Lower lobe of right lung (tissue), 2 donors: ENCODE results near the gene OLR1. TPM values are rescaled to one million over a fixed set of nuclear protein-coding genes. Genes with fewer than 3 reads are reported as not detected.

Experiments used
- ATAC-seq, 2 donors: fragments of 200-7000 bp; cut with Tn5 transposase; one replicate each; pipeline ENCODE4 v1.9.1; 2020 to 2022; ENCODE audit warnings: mild to moderate bottlenecking in 2 of 2, moderate library complexity in 2 of 2
- DNase-seq: peaks from one replicate; pipeline ENCODE4 v3.0.0-alpha.2; 2020
- H3K27ac ChIP-seq: fragments of 200-600 bp; one replicate; pipeline ENCODE4 v1.8.0; 2022
- H3K27me3 ChIP-seq: fragments of 200-600 bp; one replicate; pipeline ENCODE4 v1.8.0; 2022; ENCODE audit warnings: low read depth
- H3K36me3 ChIP-seq: fragments of 200-600 bp; one replicate; pipeline ENCODE4 v1.8.0; 2022; ENCODE audit warnings: mild to moderate bottlenecking
- H3K4me1 ChIP-seq: fragments of 200-600 bp; one replicate; pipeline ENCODE4 v1.8.0; 2022
- H3K4me3 ChIP-seq: fragments of 200-600 bp; one replicate; pipeline ENCODE4 v1.8.0; 2022; ENCODE audit warnings: mild to moderate bottlenecking
- H3K9me3 ChIP-seq: fragments of 200-600 bp; one replicate; pipeline ENCODE4 v1.8.0; 2022
- intact Hi-C: fragments of 100-400 bp; cut with DNase I; formaldehyde crosslinking; loops from one replicate; pipeline ENCODE4 v1.11.0; 2022
- total RNA-seq: library from RNA; stranded (reverse); fragmentation: NEBNext Ultra II Directional; extraction: Animal tissue kit (Norgen Biotek cat#: 25700); gene quantifications from one replicate; pipeline ENCODE4 v1.2.1, GENCODE V29; 2021
- TF ChIP-seq, protein P1 (sequence below): fragments of 200-600 bp; IDR thresholded peaks from one replicate; pipeline ENCODE4 v1.8.0; 2022; ENCODE audit warnings: antibody characterized with exemption, mild to moderate bottlenecking
- donor health status: DM: no; HTN: yes; CAD: no; lungs with severe emphysema.

The OLR1 gene
- total RNA-seq, 1 donor from 2014 or later: 172 TPM

DNA sequence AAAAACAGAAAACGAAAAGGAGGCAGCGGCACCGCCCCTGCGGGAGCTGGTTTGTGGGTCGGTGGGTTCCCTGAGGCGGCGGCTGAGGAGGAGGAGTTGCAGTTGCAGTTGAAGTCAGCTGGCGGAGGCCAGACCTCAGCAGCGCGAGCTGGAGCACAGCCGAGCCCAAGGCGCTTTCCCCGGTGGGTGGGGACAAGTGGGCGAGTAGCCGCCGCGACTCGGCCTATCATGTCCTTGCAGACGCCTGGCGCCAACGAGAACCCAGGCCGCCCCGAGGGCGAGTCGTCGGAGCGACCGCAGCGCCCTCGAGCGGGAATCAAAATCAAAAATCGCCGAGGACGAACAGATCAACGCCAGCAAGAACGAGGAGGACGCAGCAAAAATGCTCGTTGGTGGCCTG lies 60.5 kb downstream of the OLR1 start:
- TF ChIP-seq, protein P1, sequence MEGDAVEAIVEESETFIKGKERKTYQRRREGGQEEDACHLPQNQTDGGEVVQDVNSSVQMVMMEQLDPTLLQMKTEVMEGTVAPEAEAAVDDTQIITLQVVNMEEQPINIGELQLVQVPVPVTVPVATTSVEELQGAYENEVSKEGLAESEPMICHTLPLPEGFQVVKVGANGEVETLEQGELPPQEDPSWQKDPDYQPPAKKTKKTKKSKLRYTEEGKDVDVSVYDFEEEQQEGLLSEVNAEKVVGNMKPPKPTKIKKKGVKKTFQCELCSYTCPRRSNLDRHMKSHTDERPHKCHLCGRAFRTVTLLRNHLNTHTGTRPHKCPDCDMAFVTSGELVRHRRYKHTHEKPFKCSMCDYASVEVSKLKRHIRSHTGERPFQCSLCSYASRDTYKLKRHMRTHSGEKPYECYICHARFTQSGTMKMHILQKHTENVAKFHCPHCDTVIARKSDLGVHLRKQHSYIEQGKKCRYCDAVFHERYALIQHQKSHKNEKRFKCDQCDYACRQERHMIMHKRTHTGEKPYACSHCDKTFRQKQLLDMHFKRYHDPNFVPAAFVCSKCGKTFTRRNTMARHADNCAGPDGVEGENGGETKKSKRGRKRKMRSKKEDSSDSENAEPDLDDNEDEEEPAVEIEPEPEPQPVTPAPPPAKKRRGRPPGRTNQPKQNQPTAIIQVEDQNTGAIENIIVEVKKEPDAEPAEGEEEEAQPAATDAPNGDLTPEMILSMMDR: no peak
- DNase-seq (no peak), ATAC-seq (no peak)
- Histone ChIP-seq H3K27me3 (no peaks in the 10 kb centered on the region), H3K27ac (no peak overlapping the region), H3K4me1 (no peaks in the 10 kb centered on the region), H3K36me3 (no peaks in the 10 kb centered on the region), H3K4me3 (no peak overlapping the region), H3K9me3 (no peaks in the 10 kb centered on the region)
- intact Hi-C loops: no loop called here

DNA sequence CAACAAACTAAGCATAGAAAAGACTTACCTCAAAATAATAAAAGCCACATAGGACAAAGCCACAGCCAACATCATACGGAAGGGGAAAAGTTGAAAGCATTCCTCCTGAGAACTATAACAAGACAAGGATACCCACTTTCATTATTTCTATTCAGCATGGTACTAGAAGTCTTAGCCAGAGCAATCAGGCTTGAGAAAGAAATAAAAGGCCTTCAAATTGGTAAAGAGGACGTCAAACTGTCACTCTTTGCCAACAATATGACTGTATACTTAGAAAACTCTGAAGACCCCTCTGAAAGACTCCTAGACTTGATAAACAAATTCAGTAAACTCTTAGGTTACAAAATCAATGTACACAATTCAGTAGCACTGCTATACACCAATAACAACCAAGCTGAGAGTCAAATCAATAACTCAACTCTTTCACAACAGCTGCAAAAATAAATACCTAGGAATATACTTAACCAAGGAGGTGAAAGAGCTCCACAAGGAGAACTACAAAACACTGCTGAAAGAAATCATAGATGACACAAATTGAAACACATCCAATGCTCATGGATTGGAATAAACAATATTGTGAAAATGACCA lies 61.6 kb downstream of the OLR1 start:
- TF ChIP-seq, protein P1: no peak
- no peaks in the 10 kb centered on the region for H3K36me3 ChIP-seq
- no peaks in the 10 kb centered on the region for H3K27me3 ChIP-seq
- no peak for ATAC-seq
- intact Hi-C loops: no loop called here
- H3K4me1 ChIP-seq: no peaks in the 10 kb centered on the region
- H3K27ac ChIP-seq: no peak overlapping the region
- no peak for DNase-seq
- H3K9me3 ChIP-seq: no peaks in the 10 kb centered on the region
- H3K4me3 ChIP-seq: no peak overlapping the region

Other genes with a start within 250 kb of the OLR1 start
- gene CLEC2A, start 239.8 kb downstream of the OLR1 start, total RNA-seq: not detected
- gene CLEC12A, start 200.7 kb downstream of the OLR1 start, total RNA-seq: 88.3 TPM
- 0.95 TPM for gene CLEC1B, start 173.0 kb downstream of the OLR1 start, total RNA-seq
- 1.7 TPM for gene CLEC12B, start 161.5 kb downstream of the OLR1 start, total RNA-seq
- gene CLEC9A, start 141.4 kb downstream of the OLR1 start, total RNA-seq: 0.30 TPM
- 9.7 TPM for gene CLEC1A, start 73.1 kb downstream of the OLR1 start, total RNA-seq
- 79.5 TPM for gene CLEC7A, start 41.9 kb downstream of the OLR1 start, total RNA-seq
- gene TMEM52B, start 6.9 kb upstream of the OLR1 start, total RNA-seq: 3.6 TPM
- gene GABARAPL1, start 40.7 kb upstream of the OLR1 start, total RNA-seq: 108 TPM
- gene KLRD1, start 135.7 kb upstream of the OLR1 start, total RNA-seq: 13.6 TPM
- gene KLRK1, start 217.9 kb upstream of the OLR1 start, total RNA-seq: 7.5 TPM
- gene KLRC4, start 237.6 kb upstream of the OLR1 start, total RNA-seq: not detected
- not detected for gene KLRC3, start 248.5 kb upstream of the OLR1 start, total RNA-seq